HCT116 (cell line): ENCODE results near the gene TRIM45. TPM values are rescaled to one million over a fixed set of nuclear protein-coding genes. Genes with fewer than 3 reads are reported as not detected.

Source experiments
- ATAC-seq: fragments of 200-7000 bp; cut with Tn5 transposase; 2 replicates; pipeline ENCODE4 v1.9.1; 2020; ENCODE audit warnings: mild to moderate bottlenecking, moderate library complexity
- BruUV-seq: library from RNA; stranded (reverse); fragments of 400-500 nt; replicated peaks from 2 replicates; lab custom pipeline; 2021; lab: Mats Ljungman, UMichigan
- CTCF ChIA-PET: fragments of 300-600 bp; sonication (Branson Sonifier 250); formaldehyde crosslinking; loops from one replicate; lab custom pipeline; 2021; ENCODE audit warnings: antibody characterized with exemption; lab: Charles Lee
- POLR2A ChIA-PET: fragments of 300-600, 350-600 bp; sonication (Branson Sonifier 250); formaldehyde crosslinking; loops from one replicate; lab custom pipeline; 2021; ENCODE audit warnings: antibody characterized with exemption; lab: Charles Lee
- RAD21 ChIA-PET, 2 experiments: fragments of 300-600 bp; sonication (Branson Sonifier 250); formaldehyde crosslinking; loops; one replicate each; lab custom pipeline; 2023; ENCODE audit warnings: low total read pairs in 2 of 2; ENCODE audit not compliant: uncharacterized antibody in 2 of 2, unreplicated experiment in 2 of 2, low non-redundant PET in 1 of 2; lab: Charles Lee
- DNase-seq: peaks from one replicate; pipeline ENCODE4 v3.0.0-alpha.2; 2010; ENCODE audit warnings: low read depth, low spot score
- H2AFZ ChIP-seq: fragments of 200-600 bp; shearing (Covaris generic), sonication (generic); 2 replicates; pipeline ENCODE4 v1.6.1; 2017; ENCODE audit warnings: low read depth, mixed run types, mixed read lengths, antibody characterized with exemption, low read length; ENCODE audit not compliant: poor library complexity, severe bottlenecking
- H3K27ac ChIP-seq: 2 replicates; pipeline ENCODE4 v1.5.1; 2012; ENCODE audit warnings: low read depth, low read length
- H3K27me3 ChIP-seq: fragments of 200-600 bp; sonication (generic); 2 replicates; pipeline ENCODE4 v1.6.1; 2016; ENCODE audit warnings: mixed run types, low read length, mixed read lengths; ENCODE audit not compliant: insufficient read depth
- H3K36me3 ChIP-seq, 2 experiments: fragments of 200-500 bp in 1 of 2; fragments of 200-600 bp in 1 of 2; sonication (Bioruptor generic) in 1 of 2; sonication (generic) in 1 of 2; 2 replicates each; pipeline versions ENCODE4 v1.5.1 to v1.6.1; 2014 to 2016; ENCODE audit warnings: low read length in 2 of 2, inconsistent platforms in 1 of 2, mixed read lengths in 1 of 2, mixed run types in 1 of 2; ENCODE audit not compliant: insufficient read depth in 2 of 2, control insufficient read depth in 1 of 2
- H3K4me1 ChIP-seq, 2 experiments: fragments of 200-600 bp in 1 of 2; sonication (generic) in 1 of 2; 2 replicates each; pipeline versions ENCODE4 v1.5.1 to v1.6.1; 2012 to 2017; ENCODE audit warnings: low read length in 2 of 2, inconsistent platforms in 1 of 2, mild to moderate bottlenecking in 1 of 2, mixed read lengths in 1 of 2, mixed run types in 1 of 2, moderate library complexity in 1 of 2; ENCODE audit not compliant: insufficient read depth in 2 of 2, control insufficient read depth in 1 of 2
- H3K4me2 ChIP-seq: fragments of 200-600 bp; sonication (generic); 2 replicates; pipeline ENCODE4 v1.6.1; 2017; ENCODE audit warnings: mixed run types, low read length, mixed read lengths
- H3K4me3 ChIP-seq, 2 experiments: fragments of 200-600 bp in 1 of 2; sonication (generic) in 1 of 2; replicated peaks in 1 of 2; 2 replicates each; pipeline ENCODE4 v1.5.1; 2011 to 2016; ENCODE audit warnings: low read length in 2 of 2, control low read depth in 1 of 2, low read depth in 1 of 2, mild to moderate bottlenecking in 1 of 2, mixed read lengths in 1 of 2, mixed run types in 1 of 2
- H3K79me2 ChIP-seq: fragments of 200-600 bp; sonication (generic); 2 replicates; pipeline ENCODE4 v1.6.1; 2017; ENCODE audit warnings: mild to moderate bottlenecking, mixed run types, low read length, moderate library complexity, mixed read lengths; ENCODE audit not compliant: insufficient read depth
- H3K9ac ChIP-seq: fragments of 200-600 bp; sonication (generic); 2 replicates; pipeline ENCODE4 v1.6.1; 2016; ENCODE audit warnings: low read length, mixed read lengths
- H3K9me2 ChIP-seq: fragments of 200-600 bp; sonication (generic), shearing (Covaris generic); 2 replicates; pipeline ENCODE4 v1.6.1; 2017; ENCODE audit warnings: mixed run types, mild to moderate bottlenecking, moderate library complexity; ENCODE audit not compliant: insufficient read depth
- H3K9me3 ChIP-seq, 2 experiments: fragments of 200-500 bp in 1 of 2; fragments of 200-600 bp in 1 of 2; sonication (Bioruptor generic) in 1 of 2; sonication (generic) in 1 of 2; 2 replicates each; pipeline ENCODE4 v1.6.1; 2014 to 2017; ENCODE audit warnings: low read length in 2 of 2, mixed read lengths in 2 of 2, inconsistent platforms in 1 of 2, low read depth in 1 of 2, mild to moderate bottlenecking in 1 of 2, mixed run types in 1 of 2, moderate library complexity in 1 of 2; ENCODE audit not compliant: control insufficient read depth in 1 of 2, insufficient read depth in 1 of 2
- H4K20me1 ChIP-seq: fragments of 200-600 bp; sonication (generic), shearing (Covaris generic); 2 replicates; pipeline ENCODE4 v1.6.1; 2017; ENCODE audit warnings: mixed run types, mild to moderate bottlenecking, moderate library complexity; ENCODE audit not compliant: insufficient read depth
- CTCF ChIP-seq, 3 experiments: fragments of 200-600 bp in 1 of 3; sonication (generic) in 1 of 3; IDR thresholded peaks in 2 of 3; conservative IDR thresholded peaks in 1 of 3; 2 replicates each; pipeline ENCODE4 v1.5.1; 2012 to 2017; ENCODE audit warnings: low read depth in 2 of 3, low read length in 2 of 3, antibody characterized with exemption in 1 of 3, borderline replicate concordance in 1 of 3, control low read depth in 1 of 3, mild to moderate bottlenecking in 1 of 3, mixed read lengths in 1 of 3, mixed run types in 1 of 3, moderate library complexity in 1 of 3; ENCODE audit not compliant: insufficient read depth in 1 of 3
- FOSL1 ChIP-seq: IDR thresholded peaks from 2 replicates; pipeline ENCODE4 v1.6.1; 2012; ENCODE audit warnings: low read depth
- POLR2A ChIP-seq: IDR thresholded peaks from 2 replicates; pipeline ENCODE4 v1.7.0; 2011; ENCODE audit warnings: borderline replicate concordance; ENCODE audit not compliant: insufficient read depth, insufficient read length; ENCODE audit errors: extremely low read depth
- YY1 ChIP-seq: IDR thresholded peaks from 2 replicates; pipeline ENCODE4 v1.6.1; 2011; ENCODE audit warnings: low read length, low read depth, moderate library complexity, mild to moderate bottlenecking; ENCODE audit not compliant: insufficient replicate concordance; ENCODE audit errors: extremely low read depth
- ZBTB33 ChIP-seq: IDR thresholded peaks from 2 replicates; pipeline ENCODE4 v1.6.1; 2011; ENCODE audit warnings: mild to moderate bottlenecking, low read length, moderate library complexity; ENCODE audit not compliant: insufficient replicate concordance; ENCODE audit errors: extremely low read depth
- ZFX ChIP-seq: fragments of 450-650 bp; IDR thresholded peaks from 2 replicates; pipeline ENCODE4 v1.6.1; 2017
- intact Hi-C: fragments of 100-400 bp; cut with micrococcal nuclease; formaldehyde crosslinking; loops from 2 replicates; pipeline ENCODE4 v1.10.0; 2022
- total RNA-seq: library from RNA; stranded (reverse); gene quantifications from one replicate; pipeline ENCODE4 v1.2.1, GENCODE V29; 2021; ENCODE audit not compliant: unreplicated experiment
- TF ChIP-seq, protein P1 (sequence below): IDR thresholded peaks from 2 replicates; pipeline ENCODE4 v1.6.1; 2012

TRIM45 gene
- total RNA-seq, 1 experiment from 2014 or later = 3.5 TPM

DNA sequence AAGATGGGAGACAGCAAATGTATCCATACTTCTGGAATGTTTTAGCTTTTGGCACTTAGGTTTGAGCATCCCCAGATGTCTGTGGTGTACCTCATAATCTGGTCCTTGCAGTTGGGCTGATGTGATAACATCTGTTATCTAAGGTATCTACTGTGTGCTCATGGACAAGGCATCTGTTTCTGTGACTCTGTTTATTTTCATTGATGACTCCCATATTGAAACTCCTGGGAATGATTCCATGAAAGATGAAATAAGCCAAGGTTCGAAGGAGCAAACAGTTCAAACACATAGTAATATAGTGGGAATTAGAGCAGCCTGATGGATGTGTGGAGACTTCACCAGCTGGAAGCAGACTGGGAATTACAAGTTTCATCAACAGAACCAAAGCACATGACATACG, 20.7 kb upstream of the TRIM45 start:
- Histone ChIP-seq H3K36me3 (no peaks in the 10 kb centered on the region), H3K4me3 (no peak overlapping the region), H3K9ac (no peak overlapping the region), H3K9me3 (no peaks in the 10 kb centered on the region), H3K9me2 (no peaks in the 10 kb centered on the region), H3K27ac (no peak overlapping the region), H3K4me2 (no peak overlapping the region), H3K27me3 (no peaks in the 10 kb centered on the region), H3K79me2 (no peaks in the 10 kb centered on the region), H4K20me1 (no peaks in the 10 kb centered on the region), H3K4me1 (peaks cover 8 to 11% of the 10 kb centered on the region in 2 experiments), H2AFZ (no peak overlapping the region)
- POLR2A ChIA-PET = no interaction called here
- intact Hi-C loops = no loop called here
- DNase-seq = no peak
- CTCF ChIA-PET = no interaction called here
- TF ChIP-seq, protein P1, sequence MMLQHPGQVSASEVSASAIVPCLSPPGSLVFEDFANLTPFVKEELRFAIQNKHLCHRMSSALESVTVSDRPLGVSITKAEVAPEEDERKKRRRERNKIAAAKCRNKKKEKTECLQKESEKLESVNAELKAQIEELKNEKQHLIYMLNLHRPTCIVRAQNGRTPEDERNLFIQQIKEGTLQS = no peak
- no peak for TF ChIP-seq FOSL1
- no peak for TF ChIP-seq POLR2A
- no peak for TF ChIP-seq CTCF (IDR thresholded peaks at IDR 0.05 in 2 of 3, conservative IDR thresholded peaks at IDR 0.05 in 1 of 3; ENCODE audit: borderline replicate concordance in 1 of 3, insufficient read depth in 1 of 3, low read depth in 2 of 3, low read length in 2 of 3)
- no peak for TF ChIP-seq ZBTB33
- no peak for TF ChIP-seq YY1
- no peak for TF ChIP-seq ZFX
- no peak for ATAC-seq
- RAD21 ChIA-PET = no interaction called here
- BruUV-seq = no TSS peak
